Gastroesophageal sphincter (tissue), 2 donors: Measurements from ENCODE around the gene HPN.

Source experiments
- EP300 ChIP-seq: sonication (generic); formaldehyde crosslinking; IDR thresholded peaks from one replicate; pipeline ENCODE4 v1.6.1; 2017; ENCODE audit warnings: antibody characterized with exemption, mild to moderate bottlenecking
- POLR2AphosphoS5 ChIP-seq: sonication (generic); formaldehyde crosslinking; IDR thresholded peaks from one replicate; pipeline ENCODE4 v1.6.1; 2017; ENCODE audit warnings: antibody characterized with exemption

DNA sequence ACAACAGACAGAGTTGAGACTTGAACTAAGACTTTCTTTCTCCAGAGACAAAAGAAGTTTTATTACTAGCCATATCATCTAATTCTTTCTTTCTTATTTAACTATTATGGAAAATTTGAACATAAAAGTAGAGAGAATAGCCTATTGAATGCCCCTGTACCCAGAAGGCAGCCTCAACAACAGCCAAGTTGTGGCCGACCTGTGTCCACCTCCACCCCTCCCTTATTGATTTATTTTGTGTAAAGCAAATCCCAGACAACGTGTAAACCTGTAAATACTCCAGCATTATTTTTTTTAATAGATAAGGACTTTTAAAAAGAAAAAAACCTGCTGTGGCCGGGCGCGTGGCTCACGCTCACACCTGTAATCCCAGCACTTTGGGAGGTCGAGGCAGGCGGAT lies 48.0 kb downstream of the HPN start:
- no peak for TF ChIP-seq POLR2AphosphoS5
- TF ChIP-seq EP300: no peak
